PC-3 (cell line): ENCODE data around the gene RANBP3.

Experiments
- CTCF ChIP-seq: fragments of 300-600 bp; sonication (generic); conservative IDR thresholded peaks from 2 replicates; pipeline ENCODE4 v1.5.1; 2017; ENCODE audit warnings: antibody characterized with exemption, low read depth, mild to moderate bottlenecking, low read length
- EZH2 ChIP-seq: fragments of 300-600 bp; sonication (generic); IDR thresholded peaks from one replicate; pipeline ENCODE4 v1.6.1; 2017; ENCODE audit warnings: antibody characterized with exemption, mild to moderate bottlenecking, low read length; ENCODE audit not compliant: unreplicated experiment

DNA sequence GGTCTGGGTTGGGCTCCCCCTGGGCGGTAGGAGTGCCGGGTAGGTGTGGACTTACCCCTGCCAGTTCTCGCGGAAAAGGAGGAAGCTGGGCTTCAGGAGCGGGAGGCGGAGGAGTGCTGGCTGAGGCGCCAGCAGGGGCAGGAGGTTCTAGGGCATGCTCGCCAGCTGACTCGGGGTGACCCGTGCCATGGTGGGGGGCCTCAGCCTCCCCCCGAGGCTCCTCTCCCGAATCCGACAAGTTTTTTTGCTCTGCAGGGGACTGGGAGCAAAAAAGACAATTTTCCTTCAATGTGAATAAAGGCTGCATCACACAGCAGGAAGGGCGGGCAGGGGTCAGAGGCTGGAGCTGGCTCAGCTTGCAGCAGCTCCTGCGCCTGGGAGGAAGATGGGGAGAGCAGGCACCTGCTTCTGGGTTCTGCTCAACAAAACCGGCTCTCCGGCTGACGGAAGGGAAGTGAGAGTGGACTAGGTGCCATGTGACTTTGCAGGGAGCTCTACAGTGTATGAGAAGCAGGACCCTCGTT, 26.5 kb downstream of the RANBP3 start:
- TF ChIP-seq CTCF, result no peak
- no peak for TF ChIP-seq EZH2
